ENCODE measurements around the gene RFC3. TPM values are rescaled to one million over a fixed set of nuclear protein-coding genes. Genes with fewer than 3 reads are reported as not detected.
A peak's percentile ranks its signal among the peaks of the same experiment; 100 is the strongest.

The RFC3 gene
- polyA plus RNA-seq, 1 of the 3 experiments (the other 2 are of a cell fraction): 15.8 TPM

DNA sequence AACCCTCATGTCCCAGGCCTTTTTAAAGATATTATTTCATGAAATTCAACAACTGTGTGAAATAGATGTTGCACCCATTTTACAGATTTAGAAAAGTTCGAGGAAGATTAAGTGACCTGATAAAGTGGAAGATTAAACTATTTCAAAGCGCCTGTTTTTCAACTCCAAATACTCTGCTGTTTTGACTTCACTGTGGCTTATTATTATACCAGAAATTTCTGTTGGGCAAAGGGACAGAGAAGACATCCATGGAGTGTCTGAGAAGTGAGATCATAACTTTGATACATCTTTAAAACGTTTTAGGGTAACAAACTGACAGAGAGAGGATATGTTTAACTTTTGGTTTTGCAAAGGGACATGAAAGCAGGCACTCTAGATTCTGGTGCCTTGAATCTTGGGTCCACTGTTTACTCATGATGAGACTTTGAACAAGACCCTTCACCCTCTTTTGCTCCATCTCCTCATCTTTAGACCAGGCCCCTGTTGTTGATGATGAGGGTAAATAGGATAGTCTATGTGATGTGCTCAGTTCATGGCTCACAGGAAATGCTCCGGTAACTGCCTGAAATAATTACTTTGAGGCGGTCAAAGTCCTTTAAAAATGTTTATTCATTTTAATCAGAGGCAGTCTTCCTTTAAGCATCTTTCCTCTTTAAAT lies 55.4 kb downstream of the RFC3 start:
- H3K4me3 ChIP-seq (ENCODE audit: low read depth in 2 of 2, low read length in 1 of 2): no peak overlapping the region
- no peak overlapping the region for H3K27ac ChIP-seq (ENCODE audit: low read depth in 2 of 2, low read length in 1 of 2)
- no peaks in the 10 kb centered on the region for H3K36me3 ChIP-seq (replicated peaks in 1 of 2; ENCODE audit: control insufficient read depth in 1 of 2, insufficient read depth in 2 of 2, low read length in 1 of 2)
- ChIA-PET CTCF (no interaction called here), POLR2A (no interaction called here)
- peaks cover 3 to 5% of the 10 kb centered on the region in 2 experiments; a peak in 2 of 4 replicates for H3K4me1 ChIP-seq (ENCODE audit: control insufficient read depth in 1 of 2, insufficient read depth in 2 of 2, low read depth in 1 of 2, low read length in 1 of 2)
- no peaks in the 10 kb centered on the region for H4K20me1 ChIP-seq (ENCODE audit: insufficient read depth)
- no peak overlapping the region for H3K4me2 ChIP-seq
- no peaks in the 10 kb centered on the region for H3K27me3 ChIP-seq (ENCODE audit: insufficient read depth)
- H2AFZ ChIP-seq (ENCODE audit: low read depth): no peak overlapping the region
- peaks cover 5% of the 10 kb centered on the region for H3F3A ChIP-seq (replicated peaks; ENCODE audit: insufficient read depth)
- 80% methylated on average over 5 of the region's 5 CpGs for WGBS (ENCODE audit: low lambda C conversion rate)
- no peak for TF ChIP-seq FOXJ3 (CRISPR knock-in tag; IDR thresholded peaks at IDR 0.05)
- TF ChIP-seq RXRA (IDR thresholded peaks at IDR 0.05; ENCODE audit: borderline replicate concordance, low read depth): no peak
- no peak for TF ChIP-seq FOXM1 (IDR thresholded peaks at IDR 0.05; ENCODE audit: low read depth)
- no peak for TF ChIP-seq MXI1 (IDR thresholded peaks at IDR 0.05; ENCODE audit: low read depth, low read length)
- no peaks in the 10 kb centered on the region for H3K79me2 ChIP-seq (ENCODE audit: insufficient read depth)
- H3K9me3 ChIP-seq: no peaks in the 10 kb centered on the region
- no peak overlapping the region for H3K9ac ChIP-seq
- H3K9me2 ChIP-seq: no peaks in the 10 kb centered on the region
- no peak for DNase-seq

- Histone ChIP-seq H3K9ac (no peak overlapping the region), H3F3A (replicated peaks; ENCODE audit: insufficient read depth) (peaks cover 11% of the 10 kb centered on the region), H4K20me1 (ENCODE audit: insufficient read depth) (no peaks in the 10 kb centered on the region), H3K4me2 (no peak overlapping the region), H3K27ac (ENCODE audit: low read depth in 2 of 2, low read length in 1 of 2) (no peak overlapping the region; a peak in 1 of 4 replicates), H2AFZ (ENCODE audit: low read depth) (no peak overlapping the region), H3K4me3 (ENCODE audit: low read depth in 2 of 2, low read length in 1 of 2) (no peak overlapping the region), H3K4me1 (ENCODE audit: control insufficient read depth in 1 of 2, insufficient read depth in 2 of 2, low read depth in 1 of 2, low read length in 1 of 2) (peaks cover 3 to 15% of the 10 kb centered on the region in 2 experiments; a peak in 2 of 4 replicates), H3K9me2 (no peaks in the 10 kb centered on the region), H3K9me3 (no peaks in the 10 kb centered on the region), H3K79me2 (ENCODE audit: insufficient read depth) (no peaks in the 10 kb centered on the region), H3K27me3 (ENCODE audit: insufficient read depth) (no peaks in the 10 kb centered on the region), H3K36me3 (replicated peaks in 1 of 2; ENCODE audit: control insufficient read depth in 1 of 2, insufficient read depth in 2 of 2, low read length in 1 of 2) (no peaks in the 10 kb centered on the region)
- POLR2A ChIA-PET: no interaction called here
- DNase-seq: no peak
- TF ChIP-seq, protein P1, sequence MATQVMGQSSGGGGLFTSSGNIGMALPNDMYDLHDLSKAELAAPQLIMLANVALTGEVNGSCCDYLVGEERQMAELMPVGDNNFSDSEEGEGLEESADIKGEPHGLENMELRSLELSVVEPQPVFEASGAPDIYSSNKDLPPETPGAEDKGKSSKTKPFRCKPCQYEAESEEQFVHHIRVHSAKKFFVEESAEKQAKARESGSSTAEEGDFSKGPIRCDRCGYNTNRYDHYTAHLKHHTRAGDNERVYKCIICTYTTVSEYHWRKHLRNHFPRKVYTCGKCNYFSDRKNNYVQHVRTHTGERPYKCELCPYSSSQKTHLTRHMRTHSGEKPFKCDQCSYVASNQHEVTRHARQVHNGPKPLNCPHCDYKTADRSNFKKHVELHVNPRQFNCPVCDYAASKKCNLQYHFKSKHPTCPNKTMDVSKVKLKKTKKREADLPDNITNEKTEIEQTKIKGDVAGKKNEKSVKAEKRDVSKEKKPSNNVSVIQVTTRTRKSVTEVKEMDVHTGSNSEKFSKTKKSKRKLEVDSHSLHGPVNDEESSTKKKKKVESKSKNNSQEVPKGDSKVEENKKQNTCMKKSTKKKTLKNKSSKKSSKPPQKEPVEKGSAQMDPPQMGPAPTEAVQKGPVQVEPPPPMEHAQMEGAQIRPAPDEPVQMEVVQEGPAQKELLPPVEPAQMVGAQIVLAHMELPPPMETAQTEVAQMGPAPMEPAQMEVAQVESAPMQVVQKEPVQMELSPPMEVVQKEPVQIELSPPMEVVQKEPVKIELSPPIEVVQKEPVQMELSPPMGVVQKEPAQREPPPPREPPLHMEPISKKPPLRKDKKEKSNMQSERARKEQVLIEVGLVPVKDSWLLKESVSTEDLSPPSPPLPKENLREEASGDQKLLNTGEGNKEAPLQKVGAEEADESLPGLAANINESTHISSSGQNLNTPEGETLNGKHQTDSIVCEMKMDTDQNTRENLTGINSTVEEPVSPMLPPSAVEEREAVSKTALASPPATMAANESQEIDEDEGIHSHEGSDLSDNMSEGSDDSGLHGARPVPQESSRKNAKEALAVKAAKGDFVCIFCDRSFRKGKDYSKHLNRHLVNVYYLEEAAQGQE (IDR thresholded peaks at IDR 0.05; ENCODE audit: low read depth, low read length): no peak
- TF ChIP-seq SMC3 (IDR thresholded peaks at IDR 0.05; ENCODE audit: low read depth, low read length) (peak; percentile 11; the same call in 1 of the 2 replicates), FOXJ3 (CRISPR knock-in tag; IDR thresholded peaks at IDR 0.05) (no peak), MEF2A (IDR thresholded peaks at IDR 0.05; ENCODE audit: borderline replicate concordance, low read depth) (no peak), RAD21 (IDR thresholded peaks at IDR 0.05; ENCODE audit: low read length) (peak; percentile 63), POLR2AphosphoS5 (IDR thresholded peaks at IDR 0.05; ENCODE audit: low read depth, low read length) (no peak), EP300 (IDR thresholded peaks at IDR 0.05; ENCODE audit: borderline replicate concordance in 1 of 2, low read depth in 1 of 2, low read length in 1 of 2) (no peak), NFIC (IDR thresholded peaks at IDR 0.05; ENCODE audit: borderline replicate concordance) (no peak), GABPA (IDR thresholded peaks at IDR 0.05; ENCODE audit: low read depth) (no peak), YY1 (IDR thresholded peaks at IDR 0.05; ENCODE audit: low read depth) (no peak), ELF1 (IDR thresholded peaks at IDR 0.05) (no peak), MXI1 (IDR thresholded peaks at IDR 0.05; ENCODE audit: low read depth, low read length) (no peak)
- TF ChIP-seq, protein P2, sequence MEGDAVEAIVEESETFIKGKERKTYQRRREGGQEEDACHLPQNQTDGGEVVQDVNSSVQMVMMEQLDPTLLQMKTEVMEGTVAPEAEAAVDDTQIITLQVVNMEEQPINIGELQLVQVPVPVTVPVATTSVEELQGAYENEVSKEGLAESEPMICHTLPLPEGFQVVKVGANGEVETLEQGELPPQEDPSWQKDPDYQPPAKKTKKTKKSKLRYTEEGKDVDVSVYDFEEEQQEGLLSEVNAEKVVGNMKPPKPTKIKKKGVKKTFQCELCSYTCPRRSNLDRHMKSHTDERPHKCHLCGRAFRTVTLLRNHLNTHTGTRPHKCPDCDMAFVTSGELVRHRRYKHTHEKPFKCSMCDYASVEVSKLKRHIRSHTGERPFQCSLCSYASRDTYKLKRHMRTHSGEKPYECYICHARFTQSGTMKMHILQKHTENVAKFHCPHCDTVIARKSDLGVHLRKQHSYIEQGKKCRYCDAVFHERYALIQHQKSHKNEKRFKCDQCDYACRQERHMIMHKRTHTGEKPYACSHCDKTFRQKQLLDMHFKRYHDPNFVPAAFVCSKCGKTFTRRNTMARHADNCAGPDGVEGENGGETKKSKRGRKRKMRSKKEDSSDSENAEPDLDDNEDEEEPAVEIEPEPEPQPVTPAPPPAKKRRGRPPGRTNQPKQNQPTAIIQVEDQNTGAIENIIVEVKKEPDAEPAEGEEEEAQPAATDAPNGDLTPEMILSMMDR (IDR thresholded peaks at IDR 0.05): peak; percentile 55
- 83% methylated on average over 5 of the region's 5 CpGs for WGBS (ENCODE audit: low lambda C conversion rate)
- CTCF ChIA-PET: interaction anchor here (1.0 kb wide), 1 partner anchor 31 kb away, joined by 3 read pairs; no protein-coding TSS in a partner anchor
These were observed 56.9 kb downstream of the RFC3 start for GRCh38 chr13:33874871-33875270.

All from SK-N-SH (cell line).